Hepatocyte (in vitro differentiated cells): ENCODE measurements around the gene CRYBG3. TPM values are rescaled to one million over a fixed set of nuclear protein-coding genes. Genes with fewer than 3 reads are reported as not detected.

Experiments
- DNase-seq: peaks from one replicate; pipeline ENCODE4 v3.0.0-alpha.2; 2016; ENCODE audit warnings: low spot score
- H2AFZ ChIP-seq: fragments of 200-600 bp; sonication (generic); 2 replicates; pipeline ENCODE4 v1.6.0; 2016; ENCODE audit warnings: antibody characterized with exemption, mild to moderate bottlenecking
- H3K27ac ChIP-seq: fragments of 200-600 bp; sonication (generic); 2 replicates; pipeline ENCODE4 v1.5.1; 2016; ENCODE audit warnings: mild to moderate bottlenecking
- H3K27me3 ChIP-seq: fragments of 200-600 bp; sonication (generic); 2 replicates; pipeline ENCODE4 v1.6.1; 2016
- H3K36me3 ChIP-seq: fragments of 200-600 bp; sonication (generic); replicated peaks from 2 replicates; pipeline ENCODE4 v1.5.1; 2016; ENCODE audit warnings: low read depth; ENCODE audit not compliant: insufficient read depth
- H3K4me1 ChIP-seq: fragments of 200-600 bp; sonication (generic); 2 replicates; pipeline ENCODE4 v1.5.1; 2016; ENCODE audit warnings: mild to moderate bottlenecking, moderate library complexity; ENCODE audit not compliant: insufficient read depth
- H3K4me2 ChIP-seq: fragments of 200-600 bp; sonication (generic); 2 replicates; pipeline ENCODE4 v1.6.0; 2016
- H3K4me3 ChIP-seq: fragments of 200-600 bp; sonication (generic); 2 replicates; pipeline ENCODE4 v1.5.1; 2016; ENCODE audit warnings: mild to moderate bottlenecking
- H3K79me2 ChIP-seq: fragments of 200-600 bp; sonication (generic); 2 replicates; pipeline ENCODE4 v1.6.0; 2017; ENCODE audit warnings: mild to moderate bottlenecking
- H3K9me2 ChIP-seq: fragments of 200-600 bp; sonication (generic); replicated peaks from 2 replicates; pipeline ENCODE4 v1.6.0; 2017; ENCODE audit warnings: mild to moderate bottlenecking; ENCODE audit not compliant: insufficient read depth
- H3K9me3 ChIP-seq: fragments of 200-600 bp; sonication (generic); 2 replicates; pipeline ENCODE4 v1.5.1; 2016; ENCODE audit warnings: low read depth, mild to moderate bottlenecking
- H4K20me1 ChIP-seq: fragments of 200-600 bp; sonication (generic); 2 replicates; pipeline ENCODE4 v1.6.0; 2016; ENCODE audit warnings: mild to moderate bottlenecking; ENCODE audit not compliant: insufficient read depth, poor library complexity, severe bottlenecking
- CTCF ChIP-seq: fragments of 200-600 bp; sonication (generic); IDR thresholded peaks from 2 replicates; pipeline ENCODE4 v1.5.1; 2016; ENCODE audit warnings: antibody characterized with exemption, mild to moderate bottlenecking; ENCODE audit not compliant: poor library complexity
- EZH2 ChIP-seq: fragments of 200-600 bp; sonication (generic); IDR thresholded peaks from 2 replicates; pipeline ENCODE4 v1.6.1; 2016; ENCODE audit warnings: antibody characterized with exemption, mild to moderate bottlenecking, borderline replicate concordance
- EZH2phosphoT487 ChIP-seq: fragments of 200-600 bp; sonication (generic); IDR thresholded peaks from one replicate; pipeline ENCODE4 v1.6.1; 2018; ENCODE audit warnings: antibody characterized with exemption, mild to moderate bottlenecking, low read depth, moderate library complexity; ENCODE audit not compliant: unreplicated experiment, severe bottlenecking
- WGBS: methylation state at CpG from one replicate; pipeline ENCODE4 v1.1.6; 2016; ENCODE audit warnings: low lambda C conversion rate; ENCODE audit errors: missing lambda C conversion rate; 5-methylcytosine and 5-hydroxymethylcytosine counted together
- polyA plus RNA-seq: library from polyadenylated mRNA; unstranded; fragments of >200 nt; fragmentation: Nextera tagmentation; extraction: Ambion mirVana; gene quantifications from 2 replicates; pipeline ENCODE4 v1.2.1, GENCODE V29; 2016
- total RNA-seq: library from RNA; depleted of rRNA; stranded (reverse); fragments of >200 nt; gene quantifications from 2 replicates; pipeline ENCODE4 v1.2.3, GENCODE V29; 2014

CRYBG3 gene
- total and polyA plus RNA-seq, 2 experiments from 2014 or later, result 1.6 to 13.2 TPM

DNA sequence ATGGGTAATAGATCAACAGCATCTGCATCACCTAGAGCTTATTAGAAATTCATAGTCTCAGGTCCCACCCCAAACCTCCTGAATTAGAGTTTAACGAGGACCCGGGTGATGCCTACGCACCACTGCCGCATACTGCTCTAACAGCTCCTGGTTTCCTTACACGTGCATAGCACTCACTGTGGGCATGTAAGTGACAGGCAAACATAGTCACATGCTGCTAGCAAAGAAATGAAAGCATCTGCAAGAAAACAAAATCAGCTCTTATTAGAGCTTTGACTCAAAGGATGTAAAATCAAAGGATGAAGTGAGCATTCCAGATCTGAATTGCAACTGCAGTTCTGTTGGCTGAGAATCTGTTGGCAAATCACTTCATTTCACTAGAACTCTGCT is 169.5 kb downstream of the CRYBG3 start:
- Histone ChIP-seq H4K20me1 (no peaks in the 10 kb centered on the region), H3K4me1 (peaks cover 7% of the 10 kb centered on the region), H3K27me3 (no peaks in the 10 kb centered on the region), H3K4me2 (no peak overlapping the region), H3K9me2 (no peaks in the 10 kb centered on the region), H3K36me3 (no peaks in the 10 kb centered on the region), H2AFZ (no peak overlapping the region), H3K79me2 (no peaks in the 10 kb centered on the region), H3K9me3 (no peaks in the 10 kb centered on the region), H3K4me3 (no peak overlapping the region), H3K27ac (no peak overlapping the region)
- DNase-seq, result no peak
- no peak for TF ChIP-seq EZH2
- TF ChIP-seq EZH2phosphoT487, result no peak
- no peak for TF ChIP-seq CTCF
- WGBS, result 61% methylated on average over 5 of the region's 5 CpGs

DNA sequence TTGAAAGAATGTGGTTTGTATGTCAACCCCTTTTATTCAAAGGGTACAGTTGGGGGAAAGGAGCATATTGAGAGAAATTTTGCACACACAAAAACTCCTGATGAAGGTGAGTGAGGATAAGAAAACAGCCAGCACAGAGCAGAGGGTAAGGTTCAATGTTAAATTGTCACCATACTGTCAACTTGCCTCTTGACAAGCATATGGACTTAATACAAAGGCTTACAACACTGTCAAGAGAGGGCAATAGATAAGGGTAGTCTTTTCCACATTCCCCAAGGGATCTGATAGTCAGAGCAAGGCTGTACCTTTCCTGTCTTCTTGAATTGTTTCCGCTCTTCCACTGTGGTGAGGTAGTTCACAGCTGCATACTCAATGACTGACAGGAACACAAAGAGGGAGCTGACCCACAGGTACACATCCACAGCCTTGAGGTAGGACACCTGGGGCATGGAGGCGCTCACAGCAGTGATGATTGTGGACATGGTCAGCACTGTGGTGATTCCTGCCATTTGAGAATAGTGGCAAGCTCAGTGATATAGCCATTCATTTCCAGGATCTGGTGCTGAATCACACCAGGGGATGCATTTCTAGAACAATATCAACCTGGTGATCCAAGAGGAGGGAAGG is 170.8 kb downstream of the CRYBG3 start:
- Histone ChIP-seq H3K4me2 (no peak overlapping the region), H3K36me3 (no peaks in the 10 kb centered on the region), H3K27ac (no peak overlapping the region), H3K4me3 (no peak overlapping the region), H3K9me3 (no peaks in the 10 kb centered on the region), H3K9me2 (no peaks in the 10 kb centered on the region), H4K20me1 (no peaks in the 10 kb centered on the region), H3K79me2 (no peaks in the 10 kb centered on the region), H2AFZ (no peak overlapping the region), H3K27me3 (no peaks in the 10 kb centered on the region), H3K4me1 (peaks cover 7% of the 10 kb centered on the region)
- no peak for TF ChIP-seq EZH2
- 83% methylated on average over 2 of the region's 2 CpGs for WGBS
- no peak for DNase-seq

DNA sequence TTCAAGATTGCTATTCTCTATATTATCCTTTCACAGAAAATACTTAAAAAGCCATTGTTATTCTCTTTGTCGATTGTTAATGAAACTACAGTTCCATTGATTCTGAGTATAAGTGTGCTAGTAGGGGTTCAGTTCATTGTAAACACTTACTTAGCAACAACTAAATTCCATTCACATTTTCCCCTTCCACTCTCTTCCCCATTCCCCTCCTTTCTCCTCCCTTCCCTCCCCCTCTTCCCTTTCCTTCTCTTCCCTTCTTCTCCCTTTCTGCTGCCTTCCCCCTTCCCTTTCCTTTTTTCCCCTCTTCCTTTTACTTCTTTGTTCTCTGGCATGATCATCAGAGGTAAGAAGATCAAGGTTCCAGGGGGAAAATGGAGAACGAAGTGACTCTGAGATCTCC is 171.7 kb downstream of the CRYBG3 start:
- Histone ChIP-seq H3K27ac (no peak overlapping the region), H3K4me3 (no peak overlapping the region), H3K4me1 (peaks cover 7% of the 10 kb centered on the region), H2AFZ (no peak overlapping the region), H3K4me2 (no peak overlapping the region), H3K79me2 (no peaks in the 10 kb centered on the region), H3K27me3 (no peaks in the 10 kb centered on the region), H3K36me3 (no peaks in the 10 kb centered on the region), H3K9me2 (no peaks in the 10 kb centered on the region), H4K20me1 (no peaks in the 10 kb centered on the region), H3K9me3 (no peaks in the 10 kb centered on the region)
- 72% methylated on average over 2 of the region's 2 CpGs for WGBS
- TF ChIP-seq CTCF, result no peak
- no peak for TF ChIP-seq EZH2
- TF ChIP-seq EZH2phosphoT487, result no peak
- no peak for DNase-seq

GRCh38 chr3:97994328-97994945 is 172.6 kb downstream of the CRYBG3 start:
- Histone ChIP-seq H3K27me3 (no peaks in the 10 kb centered on the region), H3K4me3 (no peak overlapping the region), H3K9me3 (no peaks in the 10 kb centered on the region), H3K4me1 (peaks cover 7% of the 10 kb centered on the region), H2AFZ (no peak overlapping the region), H3K4me2 (no peak overlapping the region), H3K79me2 (no peaks in the 10 kb centered on the region), H3K9me2 (no peaks in the 10 kb centered on the region), H3K27ac (no peak overlapping the region), H4K20me1 (no peaks in the 10 kb centered on the region), H3K36me3 (no peaks in the 10 kb centered on the region)
- 76% methylated on average over 2 of the region's 2 CpGs for WGBS
- no peak for TF ChIP-seq EZH2phosphoT487
- TF ChIP-seq CTCF, result no peak
- TF ChIP-seq EZH2, result no peak
- no peak for DNase-seq

Other genes with a start within 250 kb of the CRYBG3 start
- 8.1 and 8.5 TPM in 2 replicates for gene ARL6, start 57.3 kb upstream of the CRYBG3 start, total RNA-seq
- gene ARL6, start 57.3 kb upstream of the CRYBG3 start, polyA plus RNA-seq, result 3.0 and 4.0 TPM in 2 replicates
- gene RIOX2, start 150.4 kb downstream of the CRYBG3 start, total RNA-seq, result 26.0 and 26.2 TPM in 2 replicates
- gene RIOX2, start 150.4 kb downstream of the CRYBG3 start, polyA plus RNA-seq, result 14.7 and 15.5 TPM in 2 replicates
- gene GABRR3, start 213.3 kb downstream of the CRYBG3 start, total RNA-seq, result not detected in 2 replicates
- gene GABRR3, start 213.3 kb downstream of the CRYBG3 start, polyA plus RNA-seq, result not detected in 2 replicates